ENCODE data around the gene ARL13B.

GRCh38 chr3:94070341-94070911 is 90.5 kb downstream of the ARL13B start:
- no peak for TF ChIP-seq CTCF (IDR thresholded peaks at IDR 0.05)
- TF ChIP-seq POLR2A (IDR thresholded peaks at IDR 0.05) = no peak
